Kidney (tissue), 14 donors: ENCODE results near the gene PRR9. TPM values are rescaled to one million over a fixed set of nuclear protein-coding genes. Genes with fewer than 3 reads are reported as not detected.

Experiments
- DNase-seq, 5 donors: peaks; one replicate each; pipeline ENCODE4 v3.0.0-alpha.2; 2013 to 2020
- FAIRE-seq: peaks from 2 replicates; lab custom pipeline; 2012; peaks lifted over from hg19 to GRCh38; lab: Jason Lieb, UNC
- H3K27ac ChIP-seq, 2 donors: one replicate each; pipeline ENCODE4 v1.7.0; 2013; ENCODE audit warnings: low read depth in 2 of 2, low read length in 2 of 2, inconsistent platforms in 1 of 2
- H3K27me3 ChIP-seq: one replicate; pipeline ENCODE4 v1.7.1; 2013; ENCODE audit warnings: low read length, inconsistent platforms; ENCODE audit not compliant: control insufficient read depth, insufficient read depth
- H3K36me3 ChIP-seq, 3 donors: one replicate each; pipeline versions ENCODE4 v1.7.0 to v1.7.1; 2013; ENCODE audit warnings: low read length in 3 of 3, control low read depth in 1 of 3, inconsistent platforms in 1 of 3; ENCODE audit not compliant: insufficient read depth in 3 of 3, control insufficient read depth in 2 of 3
- H3K4me1 ChIP-seq, 3 donors: one replicate each; pipeline versions ENCODE4 v1.7.0 to v1.7.1; 2013; ENCODE audit warnings: low read length in 3 of 3, inconsistent platforms in 1 of 3, low read depth in 1 of 3; ENCODE audit not compliant: control insufficient read depth in 2 of 3, insufficient read depth in 2 of 3
- H3K4me3 ChIP-seq, 3 donors: one replicate each; pipeline versions ENCODE4 v1.7.0 to v1.8.1; 2013; ENCODE audit warnings: low read length in 3 of 3, control low read depth in 1 of 3, inconsistent platforms in 1 of 3
- H3K9ac ChIP-seq, 3 donors: one replicate each; pipeline versions ENCODE4 v1.7.0 to v1.7.1; 2013; ENCODE audit warnings: low read length in 3 of 3, control low read depth in 1 of 3, inconsistent platforms in 1 of 3
- H3K9me3 ChIP-seq, 3 donors: one replicate each; pipeline versions ENCODE4 v1.7.0 to v1.7.1; 2013; ENCODE audit warnings: low read length in 3 of 3, control low read depth in 1 of 3, inconsistent platforms in 1 of 3; ENCODE audit not compliant: control insufficient read depth in 2 of 3, insufficient read depth in 1 of 3
- CTCF ChIP-seq: IDR thresholded peaks from 3 replicates; pipeline ENCODE4 v1.5.1; 2012; ENCODE audit warnings: mild to moderate bottlenecking, moderate library complexity, borderline replicate concordance; ENCODE audit not compliant: insufficient read depth; ENCODE audit errors: extremely low read depth
- intact Hi-C: fragments of 100-400 bp; cut with DNase I; formaldehyde crosslinking; loops from one replicate; pipeline ENCODE4 v1.11.1; 2022
- polyA plus RNA-seq: library from polyadenylated mRNA; stranded (reverse); fragments of 350-450 nt; fragmentation: Illumina TruSeq; extraction: RNeasy Lipid Tissue Mini Kit (QIAGEN cat#74804); gene quantifications from one replicate; pipeline ENCODE4 v1.2.3, GENCODE V29; 2014; ENCODE audit warnings: low read depth, low replicate concordance; ENCODE audit not compliant: insufficient read depth
- total RNA-seq: library from RNA; stranded (reverse); fragmentation: NEBNext Ultra II Directional; extraction: Animal tissue kit (Norgen Biotek cat#: 25700); gene quantifications from one replicate; pipeline ENCODE4 v1.2.1, GENCODE V29; 2021
- donor health status: control.
- donor health status: control.
- donor health status: control.
- donor health status: control.
- donor health status: control.
- donor health status: DM: yes; HTN: yes; CAD: no.
- donor health status: Normal renal cell carcinoma (clear cell type).

The PRR9 gene
- total and polyA plus RNA-seq, 2 donors from 2014 or later = not detected

DNA sequence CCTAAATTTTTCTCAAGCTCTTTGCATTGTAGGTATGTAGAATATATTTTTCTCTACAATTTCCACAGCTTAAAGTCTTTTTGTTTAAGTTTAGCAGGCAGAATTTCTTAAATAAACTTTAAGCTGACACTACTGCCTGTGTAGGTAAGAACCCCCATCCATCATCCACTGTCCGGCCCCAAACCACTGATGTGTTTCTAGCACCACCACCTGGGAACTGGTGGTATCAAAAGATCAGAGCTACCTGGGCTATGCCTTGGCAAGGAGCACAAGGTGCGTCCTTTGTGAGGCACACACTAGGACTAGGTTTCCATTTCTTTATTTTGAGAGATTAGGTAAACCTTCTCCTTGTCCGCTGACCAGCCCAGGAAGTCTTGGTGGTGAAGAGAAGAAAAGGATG, 24.7 kb upstream of the PRR9 start:
- Histone ChIP-seq H3K4me1 (no peaks in the 10 kb centered on the region), H3K27me3 (no peaks in the 10 kb centered on the region), H3K36me3 (no peaks in the 10 kb centered on the region), H3K9me3 (no peaks in the 10 kb centered on the region), H3K9ac (no peak overlapping the region), H3K4me3 (no peak overlapping the region), H3K27ac (no peak overlapping the region)
- intact Hi-C loops = no loop called here
- FAIRE-seq (no peak), DNase-seq (peak in 4 of 5 donors; percentile 41 to 62 (median 49))
- TF ChIP-seq CTCF = peak; percentile 9

- no peak for TF ChIP-seq CTCF
- Histone ChIP-seq H3K27ac (no peak overlapping the region), H3K4me1 (no peaks in the 10 kb centered on the region), H3K36me3 (no peaks in the 10 kb centered on the region), H3K4me3 (no peak overlapping the region), H3K9ac (no peak overlapping the region), H3K9me3 (no peaks in the 10 kb centered on the region), H3K27me3 (no peaks in the 10 kb centered on the region)
- DNase-seq (peak in 1 of 5 donors; percentile 6), FAIRE-seq (no peak)
- intact Hi-C loops = no loop called here
These were observed 22.9 kb upstream of the PRR9 start for GRCh38 chr1:153194331-153195050.

DNA sequence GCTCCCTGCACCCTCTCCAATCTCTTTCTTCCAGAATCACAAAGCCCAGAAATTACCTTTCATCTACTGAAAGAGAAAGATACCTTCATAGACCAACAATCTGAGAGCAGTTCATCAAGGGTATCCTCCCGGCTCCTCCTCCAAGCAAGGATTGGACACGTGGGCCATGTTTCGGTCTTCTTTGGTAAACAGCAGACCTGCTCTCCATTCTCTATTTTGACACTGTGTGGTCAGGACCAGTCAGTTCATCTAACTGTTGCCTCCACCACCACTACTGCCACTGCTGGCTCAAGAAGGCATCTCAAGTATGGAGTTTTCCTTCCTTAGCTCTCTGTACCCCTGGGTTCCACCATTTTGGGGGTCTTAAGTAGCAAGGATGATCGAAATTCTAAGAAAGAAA, 22.2 kb upstream of the PRR9 start:
- no peak for FAIRE-seq
- TF ChIP-seq CTCF = no peak
- intact Hi-C loops = no loop called here
- no peaks in the 10 kb centered on the region for H3K36me3 ChIP-seq
- no peak overlapping the region for H3K9ac ChIP-seq
- no peak for DNase-seq
- H3K27ac ChIP-seq = no peak overlapping the region
- H3K4me1 ChIP-seq = no peaks in the 10 kb centered on the region
- no peaks in the 10 kb centered on the region for H3K9me3 ChIP-seq
- no peaks in the 10 kb centered on the region for H3K27me3 ChIP-seq
- H3K4me3 ChIP-seq = no peak overlapping the region

DNA sequence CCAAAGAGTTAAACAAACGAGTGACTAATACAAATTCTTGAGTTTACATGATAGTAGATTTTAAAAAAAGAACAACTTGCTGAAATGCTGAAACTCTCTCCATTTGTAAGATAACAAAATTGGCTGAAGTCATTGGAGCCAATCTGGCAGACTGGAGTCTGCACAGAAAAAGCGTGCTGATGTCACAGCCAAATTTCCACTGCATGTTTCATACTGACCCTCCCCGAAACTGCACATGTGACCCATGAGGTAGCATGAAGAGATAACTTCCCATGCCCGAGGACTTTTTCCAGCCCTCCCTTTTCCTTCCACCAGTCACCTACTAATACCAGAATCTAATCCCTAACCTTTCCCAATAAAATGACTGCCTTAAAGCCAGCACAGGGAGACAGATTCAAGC, 15.4 kb upstream of the PRR9 start:
- Histone ChIP-seq H3K27me3 (no peaks in the 10 kb centered on the region), H3K9me3 (no peaks in the 10 kb centered on the region), H3K36me3 (no peaks in the 10 kb centered on the region), H3K9ac (no peak overlapping the region), H3K4me3 (no peak overlapping the region), H3K27ac (no peak overlapping the region), H3K4me1 (no peaks in the 10 kb centered on the region)
- TF ChIP-seq CTCF = no peak
- intact Hi-C loops = no loop called here
- FAIRE-seq (no peak), DNase-seq (no peak)
